GM18505 (cell line): ENCODE results near the gene TKTL2.
"Not testable (repeated sequence)": the region's sequence is repeated elsewhere in the genome, so short reads cannot be mapped to it uniquely, and the experiment has no call there.

ENCODE experiments used
- ATAC-seq: cut with Tn5 transposase; IDR thresholded peaks from one replicate; pipeline ENCODE4 v1.9.1; 2021; ENCODE audit not compliant: unreplicated experiment
- POLR2A ChIP-seq: IDR thresholded peaks from 4 replicates; pipeline ENCODE4 v1.6.1; 2011; ENCODE audit warnings: borderline replicate concordance; ENCODE audit not compliant: insufficient read depth, insufficient read length; ENCODE audit errors: extremely low read depth

The TKTL2 gene

GRCh38 chr4:163473130-163473529, 424 bp downstream of the TKTL2 start:
- ATAC-seq = no peak
- TF ChIP-seq POLR2A = no peak

- TF ChIP-seq POLR2A = no peak
- no peak for ATAC-seq
Measured at GRCh38 chr4:163470391-163470790, 3.2 kb downstream of the TKTL2 start.

- no peak for ATAC-seq
- TF ChIP-seq POLR2A = no peak
Measured at GRCh38 chr4:163467082-163467770, 6.3 kb downstream of the TKTL2 start.

- no peak for ATAC-seq
- no peak for TF ChIP-seq POLR2A
Measured at GRCh38 chr4:163462556-163462955, 11.0 kb downstream of the TKTL2 start.

- no peak for ATAC-seq
- no peak for TF ChIP-seq POLR2A
Measured at GRCh38 chr4:163448540-163449203, 24.9 kb downstream of the TKTL2 start.

- ATAC-seq = no peak
- no peak for TF ChIP-seq POLR2A
Measured at GRCh38 chr4:163447481-163447880, 26.1 kb downstream of the TKTL2 start.

- ATAC-seq = not testable (repeated sequence)
Measured at GRCh38 chr4:163447023-163447422, 26.5 kb downstream of the TKTL2 start.

GRCh38 chr4:163440040-163440439, 33.5 kb downstream of the TKTL2 start:
- no peak for ATAC-seq
- no peak for TF ChIP-seq POLR2A
